Hepatocyte (in vitro differentiated cells): Measurements from ENCODE around the gene SPTLC1. TPM values are rescaled to one million over a fixed set of nuclear protein-coding genes. Genes with fewer than 3 reads are reported as not detected.
A peak's percentile ranks its signal among the peaks of the same experiment; 100 is the strongest.
"Not testable (repeated sequence)": the region's sequence is repeated elsewhere in the genome, so short reads cannot be mapped to it uniquely, and the experiment has no call there.

Experiments
- DNase-seq: peaks from one replicate; pipeline ENCODE4 v3.0.0-alpha.2; 2016; ENCODE audit warnings: low spot score
- H2AFZ ChIP-seq: fragments of 200-600 bp; sonication (generic); 2 replicates; pipeline ENCODE4 v1.6.0; 2016; ENCODE audit warnings: antibody characterized with exemption, mild to moderate bottlenecking
- H3K27ac ChIP-seq: fragments of 200-600 bp; sonication (generic); 2 replicates; pipeline ENCODE4 v1.5.1; 2016; ENCODE audit warnings: mild to moderate bottlenecking
- H3K27me3 ChIP-seq: fragments of 200-600 bp; sonication (generic); 2 replicates; pipeline ENCODE4 v1.6.1; 2016
- H3K36me3 ChIP-seq: fragments of 200-600 bp; sonication (generic); replicated peaks from 2 replicates; pipeline ENCODE4 v1.5.1; 2016; ENCODE audit warnings: low read depth; ENCODE audit not compliant: insufficient read depth
- H3K4me1 ChIP-seq: fragments of 200-600 bp; sonication (generic); 2 replicates; pipeline ENCODE4 v1.5.1; 2016; ENCODE audit warnings: mild to moderate bottlenecking, moderate library complexity; ENCODE audit not compliant: insufficient read depth
- H3K4me2 ChIP-seq: fragments of 200-600 bp; sonication (generic); 2 replicates; pipeline ENCODE4 v1.6.0; 2016
- H3K4me3 ChIP-seq: fragments of 200-600 bp; sonication (generic); 2 replicates; pipeline ENCODE4 v1.5.1; 2016; ENCODE audit warnings: mild to moderate bottlenecking
- H3K79me2 ChIP-seq: fragments of 200-600 bp; sonication (generic); 2 replicates; pipeline ENCODE4 v1.6.0; 2017; ENCODE audit warnings: mild to moderate bottlenecking
- H3K9me2 ChIP-seq: fragments of 200-600 bp; sonication (generic); replicated peaks from 2 replicates; pipeline ENCODE4 v1.6.0; 2017; ENCODE audit warnings: mild to moderate bottlenecking; ENCODE audit not compliant: insufficient read depth
- H3K9me3 ChIP-seq: fragments of 200-600 bp; sonication (generic); 2 replicates; pipeline ENCODE4 v1.5.1; 2016; ENCODE audit warnings: low read depth, mild to moderate bottlenecking
- H4K20me1 ChIP-seq: fragments of 200-600 bp; sonication (generic); 2 replicates; pipeline ENCODE4 v1.6.0; 2016; ENCODE audit warnings: mild to moderate bottlenecking; ENCODE audit not compliant: insufficient read depth, poor library complexity, severe bottlenecking
- CTCF ChIP-seq: fragments of 200-600 bp; sonication (generic); IDR thresholded peaks from 2 replicates; pipeline ENCODE4 v1.5.1; 2016; ENCODE audit warnings: antibody characterized with exemption, mild to moderate bottlenecking; ENCODE audit not compliant: poor library complexity
- EZH2 ChIP-seq: fragments of 200-600 bp; sonication (generic); IDR thresholded peaks from 2 replicates; pipeline ENCODE4 v1.6.1; 2016; ENCODE audit warnings: antibody characterized with exemption, mild to moderate bottlenecking, borderline replicate concordance
- EZH2phosphoT487 ChIP-seq: fragments of 200-600 bp; sonication (generic); IDR thresholded peaks from one replicate; pipeline ENCODE4 v1.6.1; 2018; ENCODE audit warnings: antibody characterized with exemption, mild to moderate bottlenecking, low read depth, moderate library complexity; ENCODE audit not compliant: unreplicated experiment, severe bottlenecking
- WGBS: methylation state at CpG from one replicate; pipeline ENCODE4 v1.1.6; 2016; ENCODE audit warnings: low lambda C conversion rate; ENCODE audit errors: missing lambda C conversion rate; 5-methylcytosine and 5-hydroxymethylcytosine counted together
- polyA plus RNA-seq: library from polyadenylated mRNA; unstranded; fragments of >200 nt; fragmentation: Nextera tagmentation; extraction: Ambion mirVana; gene quantifications from 2 replicates; pipeline ENCODE4 v1.2.1, GENCODE V29; 2016
- total RNA-seq: library from RNA; depleted of rRNA; stranded (reverse); fragments of >200 nt; gene quantifications from 2 replicates; pipeline ENCODE4 v1.2.3, GENCODE V29; 2014

The SPTLC1 gene
- total and polyA plus RNA-seq, 2 experiments from 2014 or later: 67.6 to 101 TPM

GRCh38 chr9:92155221-92155620 is 40.0 kb upstream of the SPTLC1 start:
- H4K20me1 ChIP-seq: no peaks in the 10 kb centered on the region
- 93% methylated on average over 12 of the region's 12 CpGs for WGBS
- TF ChIP-seq CTCF: no peak
- TF ChIP-seq EZH2: no peak
- TF ChIP-seq EZH2phosphoT487: no peak
- H3K9me3 ChIP-seq: no peaks in the 10 kb centered on the region
- H3K79me2 ChIP-seq: no peaks in the 10 kb centered on the region
- H3K36me3 ChIP-seq: no peaks in the 10 kb centered on the region
- no peak overlapping the region for H2AFZ ChIP-seq
- H3K4me3 ChIP-seq: no peak overlapping the region
- no peaks in the 10 kb centered on the region for H3K27me3 ChIP-seq
- no peak overlapping the region for H3K4me2 ChIP-seq
- peaks cover 22% of the 10 kb centered on the region for H3K4me1 ChIP-seq
- DNase-seq: no peak
- H3K27ac ChIP-seq: no peak overlapping the region
- no peaks in the 10 kb centered on the region for H3K9me2 ChIP-seq

GRCh38 chr9:92153466-92154415 is 38.5 kb upstream of the SPTLC1 start:
- not testable (repeated sequence) for H2AFZ ChIP-seq, H3K4me3 ChIP-seq, H3K9me2 ChIP-seq, H3K9me3 ChIP-seq, H3K27ac ChIP-seq, H3K36me3 ChIP-seq, H3K4me2 ChIP-seq, H3K79me2 ChIP-seq, DNase-seq, H3K27me3 ChIP-seq, H4K20me1 ChIP-seq
- WGBS: 81% methylated on average over 9 of the region's 10 CpGs
- peaks cover 22% of the 10 kb centered on the region for H3K4me1 ChIP-seq

GRCh38 chr9:92151691-92152393 is 36.6 kb upstream of the SPTLC1 start:
- TF ChIP-seq CTCF: no peak
- no peak for TF ChIP-seq EZH2
- TF ChIP-seq EZH2phosphoT487: no peak
- no peaks in the 10 kb centered on the region for H3K36me3 ChIP-seq
- H3K27ac ChIP-seq: peak overlapping the region; percentile 37
- H3K4me2 ChIP-seq: no peak overlapping the region
- H3K9me2 ChIP-seq: no peaks in the 10 kb centered on the region
- no peaks in the 10 kb centered on the region for H3K9me3 ChIP-seq
- no peak overlapping the region for H2AFZ ChIP-seq
- H4K20me1 ChIP-seq: no peaks in the 10 kb centered on the region
- H3K4me1 ChIP-seq: peaks cover 33% of the 10 kb centered on the region
- WGBS: 67% methylated on average over 15 of the region's 15 CpGs
- H3K27me3 ChIP-seq: no peaks in the 10 kb centered on the region
- no peaks in the 10 kb centered on the region for H3K79me2 ChIP-seq
- no peak overlapping the region for H3K4me3 ChIP-seq
- DNase-seq: peak; percentile 44

GRCh38 chr9:92150501-92151470 is 35.6 kb upstream of the SPTLC1 start:
- H3K4me1 ChIP-seq: peaks cover 43% of the 10 kb centered on the region
- not testable (repeated sequence) for H3K27me3 ChIP-seq, H3K4me2 ChIP-seq, H3K9me2 ChIP-seq, H3K79me2 ChIP-seq, H3K9me3 ChIP-seq, H2AFZ ChIP-seq, H4K20me1 ChIP-seq, H3K4me3 ChIP-seq, DNase-seq, H3K36me3 ChIP-seq
- WGBS: 73% methylated on average over 7 of the region's 7 CpGs
- H3K27ac ChIP-seq: peak overlapping the region; percentile 37
